Ishikawa (cell line): ENCODE data around the gene HIGD2A.

Experiments
- CREB1 ChIP-seq: IDR thresholded peaks from 2 replicates; pipeline ENCODE4 v1.6.1; 2012; ENCODE audit warnings: low read depth
- EGR1 ChIP-seq: IDR thresholded peaks from 2 replicates; pipeline ENCODE4 v1.6.1; 2012
- EP300 ChIP-seq: IDR thresholded peaks from 2 replicates; pipeline ENCODE4 v1.6.1; 2012; ENCODE audit warnings: borderline replicate concordance
- NFIC ChIP-seq: IDR thresholded peaks from 2 replicates; pipeline ENCODE4 v1.6.1; 2012
- RAD21 ChIP-seq: IDR thresholded peaks from 2 replicates; pipeline ENCODE4 v1.6.1; 2012; ENCODE audit warnings: low read depth
- TAF1 ChIP-seq: IDR thresholded peaks from 2 replicates; pipeline ENCODE4 v1.6.1; 2012; ENCODE audit warnings: low read depth, mild to moderate bottlenecking
- TCF12 ChIP-seq: IDR thresholded peaks from 2 replicates; pipeline ENCODE4 v1.6.1; 2012; ENCODE audit warnings: low read depth
- YY1 ChIP-seq: IDR thresholded peaks from 2 replicates; pipeline ENCODE4 v1.6.1; 2012; ENCODE audit warnings: low read depth
- TF ChIP-seq, protein P1 (sequence below): IDR thresholded peaks from 2 replicates; pipeline ENCODE4 v1.6.1; 2012
- TF ChIP-seq, protein P2 (sequence below): IDR thresholded peaks from 2 replicates; pipeline ENCODE4 v1.6.1; 2012; ENCODE audit warnings: low read depth, mild to moderate bottlenecking

DNA sequence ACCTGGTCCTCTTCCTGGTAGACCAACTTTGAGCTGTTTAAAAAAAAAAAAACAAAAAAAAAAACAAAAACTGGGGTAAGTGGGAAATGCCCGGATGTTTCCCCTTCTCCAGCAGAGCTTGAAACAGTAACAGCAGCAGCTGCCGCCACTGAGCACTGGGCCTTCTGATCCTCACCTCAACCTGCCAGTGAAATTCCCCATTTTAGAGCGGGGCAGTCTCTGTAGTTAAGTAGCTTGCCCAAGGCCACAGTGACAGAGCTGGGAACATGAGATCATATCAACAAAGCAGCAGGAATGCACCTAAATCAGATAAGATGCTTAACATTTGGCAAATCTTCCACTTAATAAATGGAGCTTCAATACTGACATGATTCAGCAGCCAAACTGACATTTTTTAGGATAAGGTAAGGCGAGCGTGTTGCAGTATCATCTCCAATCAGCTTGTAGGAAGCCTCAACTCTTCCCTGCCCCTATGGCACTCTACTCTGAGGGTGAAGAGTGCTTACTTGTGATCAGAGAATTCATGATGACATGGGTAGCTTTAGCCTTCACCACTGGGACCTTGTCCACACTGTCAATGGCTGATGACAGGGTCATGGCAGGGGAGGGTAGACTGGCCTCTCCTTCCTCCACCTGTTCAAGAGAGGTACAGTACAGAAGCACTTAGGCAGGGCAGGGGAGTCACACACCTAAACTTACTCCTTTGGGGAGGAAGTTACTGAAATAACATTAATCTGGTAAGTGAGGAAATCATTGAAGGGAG is 36.3 kb upstream of the HIGD2A start:
- TF ChIP-seq YY1 (no peak), EGR1 (no peak), NFIC (no peak), EP300 (no peak), TAF1 (no peak), RAD21 (no peak), CREB1 (no peak), TCF12 (no peak)
- TF ChIP-seq, protein P1, sequence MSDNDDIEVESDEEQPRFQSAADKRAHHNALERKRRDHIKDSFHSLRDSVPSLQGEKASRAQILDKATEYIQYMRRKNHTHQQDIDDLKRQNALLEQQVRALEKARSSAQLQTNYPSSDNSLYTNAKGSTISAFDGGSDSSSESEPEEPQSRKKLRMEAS: no peak
- TF ChIP-seq, protein P2, sequence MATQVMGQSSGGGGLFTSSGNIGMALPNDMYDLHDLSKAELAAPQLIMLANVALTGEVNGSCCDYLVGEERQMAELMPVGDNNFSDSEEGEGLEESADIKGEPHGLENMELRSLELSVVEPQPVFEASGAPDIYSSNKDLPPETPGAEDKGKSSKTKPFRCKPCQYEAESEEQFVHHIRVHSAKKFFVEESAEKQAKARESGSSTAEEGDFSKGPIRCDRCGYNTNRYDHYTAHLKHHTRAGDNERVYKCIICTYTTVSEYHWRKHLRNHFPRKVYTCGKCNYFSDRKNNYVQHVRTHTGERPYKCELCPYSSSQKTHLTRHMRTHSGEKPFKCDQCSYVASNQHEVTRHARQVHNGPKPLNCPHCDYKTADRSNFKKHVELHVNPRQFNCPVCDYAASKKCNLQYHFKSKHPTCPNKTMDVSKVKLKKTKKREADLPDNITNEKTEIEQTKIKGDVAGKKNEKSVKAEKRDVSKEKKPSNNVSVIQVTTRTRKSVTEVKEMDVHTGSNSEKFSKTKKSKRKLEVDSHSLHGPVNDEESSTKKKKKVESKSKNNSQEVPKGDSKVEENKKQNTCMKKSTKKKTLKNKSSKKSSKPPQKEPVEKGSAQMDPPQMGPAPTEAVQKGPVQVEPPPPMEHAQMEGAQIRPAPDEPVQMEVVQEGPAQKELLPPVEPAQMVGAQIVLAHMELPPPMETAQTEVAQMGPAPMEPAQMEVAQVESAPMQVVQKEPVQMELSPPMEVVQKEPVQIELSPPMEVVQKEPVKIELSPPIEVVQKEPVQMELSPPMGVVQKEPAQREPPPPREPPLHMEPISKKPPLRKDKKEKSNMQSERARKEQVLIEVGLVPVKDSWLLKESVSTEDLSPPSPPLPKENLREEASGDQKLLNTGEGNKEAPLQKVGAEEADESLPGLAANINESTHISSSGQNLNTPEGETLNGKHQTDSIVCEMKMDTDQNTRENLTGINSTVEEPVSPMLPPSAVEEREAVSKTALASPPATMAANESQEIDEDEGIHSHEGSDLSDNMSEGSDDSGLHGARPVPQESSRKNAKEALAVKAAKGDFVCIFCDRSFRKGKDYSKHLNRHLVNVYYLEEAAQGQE: no peak
